HepG2 (cell line): Measurements from ENCODE around the gene AUTS2. TPM values are rescaled to one million over a fixed set of nuclear protein-coding genes. Genes with fewer than 3 reads are reported as not detected.

Experiments used
- ATAC-seq: fragments of 200-7000 bp; cut with Tn5 transposase; 3 replicates; pipeline ENCODE4 v1.9.1; 2020; ENCODE audit warnings: mild to moderate bottlenecking, moderate library complexity
- BruUV-seq: library from RNA; stranded (reverse); fragments of 400-500 nt; replicated peaks from 2 replicates; lab custom pipeline; 2021; lab: Mats Ljungman, UMichigan
- CTCF ChIA-PET: fragments of 300-600 bp; formaldehyde crosslinking; extraction: SDS; loops from one replicate; lab custom pipeline; 2021; ENCODE audit warnings: low total read pairs, inconsistent platforms, low intra/inter-chr PET ratio; lab: Yijun Ruan, JAX
- POLR2A ChIA-PET: fragments of 350-600 bp; sonication (Branson Sonifier 250); formaldehyde crosslinking; loops from one replicate; lab custom pipeline; 2020; ENCODE audit warnings: antibody characterized with exemption, inconsistent platforms; lab: Yijun Ruan, JAX
- DNase-seq: peaks from one replicate; pipeline ENCODE4 v3.0.0-alpha.2; 2015; ENCODE audit warnings: low spot score
- FAIRE-seq: peaks from 3 replicates; lab custom pipeline; 2011; peaks lifted over from hg19 to GRCh38; lab: Jason Lieb, UNC
- H2AFZ ChIP-seq: one replicate; pipeline ENCODE4 v1.6.1; 2011; ENCODE audit warnings: low read length, inconsistent platforms
- H3K27ac ChIP-seq: fragments of 300-600 bp; 3 replicates; pipeline ENCODE4 v1.8.0; 2011; ENCODE audit warnings: mixed run types, mild to moderate bottlenecking, mixed read lengths, low read length, inconsistent platforms; ENCODE audit not compliant: insufficient read depth; ENCODE audit errors: extremely low read length
- H3K27me3 ChIP-seq, 2 experiments: fragments of 200-600 bp in 1 of 2; 2 replicates in 1 of 2; 3 replicates in 1 of 2; pipeline versions ENCODE4 v1.6.0 to v1.8.0; 2011; ENCODE audit warnings: low read length in 2 of 2, mild to moderate bottlenecking in 2 of 2, moderate library complexity in 2 of 2, inconsistent platforms in 1 of 2; ENCODE audit not compliant: insufficient read depth in 2 of 2, control insufficient read depth in 1 of 2
- H3K36me3 ChIP-seq, 2 experiments: fragments of 200-600 bp in 1 of 2; replicated peaks in 1 of 2; 2 replicates in 1 of 2; 3 replicates in 1 of 2; pipeline versions ENCODE4 v1.5.1 to v1.8.0; 2011; ENCODE audit warnings: low read length in 2 of 2, inconsistent platforms in 1 of 2; ENCODE audit not compliant: insufficient read depth in 2 of 2, control insufficient read depth in 1 of 2
- H3K4me1 ChIP-seq: 2 replicates; pipeline ENCODE4 v1.5.1; 2012; ENCODE audit warnings: low read length, inconsistent platforms; ENCODE audit not compliant: insufficient read depth
- H3K4me2 ChIP-seq: 2 replicates; pipeline ENCODE4 v1.6.0; 2011; ENCODE audit warnings: low read depth, low read length, inconsistent platforms
- H3K4me3 ChIP-seq, 3 experiments: fragments of 200-600 bp in 1 of 3; sonication (generic), shearing (Covaris generic) in 1 of 3; replicated peaks in 1 of 3; 2 replicates each; pipeline ENCODE4 v1.5.1; 2011 to 2016; ENCODE audit warnings: low read length in 3 of 3, inconsistent platforms in 2 of 3, low read depth in 2 of 3, mild to moderate bottlenecking in 2 of 3, control low read depth in 1 of 3, mixed read lengths in 1 of 3; ENCODE audit not compliant: insufficient read depth in 1 of 3
- H3K79me2 ChIP-seq: one replicate; pipeline ENCODE4 v1.6.1; 2011; ENCODE audit warnings: low read length, inconsistent platforms; ENCODE audit not compliant: insufficient read depth
- H3K9ac ChIP-seq: 2 replicates; pipeline ENCODE4 v1.6.0; 2011; ENCODE audit warnings: mild to moderate bottlenecking, low read depth, low read length, inconsistent platforms; ENCODE audit not compliant: insufficient read depth
- H3K9me3 ChIP-seq: 2 replicates; pipeline ENCODE4 v1.5.1; 2012; ENCODE audit warnings: mild to moderate bottlenecking, low read length
- H4K20me1 ChIP-seq: 2 replicates; pipeline ENCODE4 v1.6.0; 2011; ENCODE audit warnings: inconsistent platforms, mild to moderate bottlenecking, low read length, moderate library complexity; ENCODE audit not compliant: insufficient read depth
- GPBP1L1 ChIP-seq: sonication (generic); formaldehyde crosslinking; IDR thresholded peaks from 2 replicates; pipeline ENCODE4 v1.5.0; 2020; ENCODE audit warnings: mild to moderate bottlenecking, missing genetic modification reagents
- ZNF367 ChIP-seq: sonication (generic); formaldehyde crosslinking; IDR thresholded peaks from 2 replicates; pipeline ENCODE4 v1.4.0; 2020; ENCODE audit warnings: missing genetic modification reagents, borderline replicate concordance
- WGBS: methylation state at CpG from one replicate; pipeline ENCODE4 v1.1.6; 2017; ENCODE audit warnings: low lambda C conversion rate; 5-methylcytosine and 5-hydroxymethylcytosine counted together
- in situ Hi-C: cut with HindIII; loops from 2 replicates; pipeline ENCODE4 v1.10.0; 2017; ENCODE audit warnings: low pct_unique_long_range_greater_than_20kb; ENCODE audit not compliant: extremely low pct_ligation_motif_present
- intact Hi-C: fragments of 100-400 bp; cut with micrococcal nuclease; formaldehyde crosslinking; loops from one replicate; pipeline ENCODE4 v1.10.0; 2022; ENCODE audit not compliant: unreplicated experiment
- polyA plus RNA-seq, 8 experiments: library from polyadenylated mRNA; depleted of rRNA in 3 of 8; stranded (reverse) in 7 of 8; unstranded in 1 of 8; fragments of >200 nt; fragmentation: Illumina TruSeq in 4 of 8; extraction: Trizol in 4 of 8; gene quantifications; 2 replicates each; pipeline versions ENCODE4 v1.2.1 to v1.2.3, GENCODE V29; 2011 to 2016; ENCODE audit warnings: low read depth in 4 of 8, missing spikeins in 1 of 8, mixed read lengths in 1 of 8; ENCODE audit not compliant: insufficient read depth in 1 of 8
- total RNA-seq, 5 experiments: library from RNA; depleted of rRNA; stranded (reverse); fragments of >200 nt; fragmentation: Illumina TruSeq; extraction: Trizol; gene quantifications; 2 replicates each; pipeline ENCODE4 v1.2.3, GENCODE V29; 2016; ENCODE audit warnings: low read depth in 1 of 5
- TF ChIP-seq, protein P1 (sequence below): IDR thresholded peaks from 2 replicates; pipeline ENCODE4 v1.6.1; 2016

The AUTS2 gene
- total and polyA plus RNA-seq, 2 of the 13 experiments (the other 11 are each of a cell fraction or from before 2014, with no cell fraction given), result 0.38 TPM; not detected in 1

GRCh38 chr7:70268179-70268578 lies 669.9 kb downstream of the AUTS2 start:
- ATAC-seq (no peak), DNase-seq (no peak), FAIRE-seq (no peak)
- in situ Hi-C loops, result no loop called here
- no peaks in the 10 kb centered on the region for H3K4me1 ChIP-seq
- TF ChIP-seq, protein P1, sequence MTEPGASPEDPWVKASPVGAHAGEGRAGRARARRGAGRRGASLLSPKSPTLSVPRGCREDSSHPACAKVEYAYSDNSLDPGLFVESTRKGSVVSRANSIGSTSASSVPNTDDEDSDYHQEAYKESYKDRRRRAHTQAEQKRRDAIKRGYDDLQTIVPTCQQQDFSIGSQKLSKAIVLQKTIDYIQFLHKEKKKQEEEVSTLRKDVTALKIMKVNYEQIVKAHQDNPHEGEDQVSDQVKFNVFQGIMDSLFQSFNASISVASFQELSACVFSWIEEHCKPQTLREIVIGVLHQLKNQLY (CRISPR knock-in tag), result no peak
- TF ChIP-seq, all 625 proteins: peak for 0
- H3K4me3 ChIP-seq, result no peak overlapping the region
- CTCF ChIA-PET, result no interaction called here
- H3K9me3 ChIP-seq, result no peaks in the 10 kb centered on the region
- H3K36me3 ChIP-seq, result no peaks in the 10 kb centered on the region
- no peak overlapping the region for H3K27ac ChIP-seq
- no peaks in the 10 kb centered on the region for H3K27me3 ChIP-seq
- H2AFZ ChIP-seq, result no peak overlapping the region
- H4K20me1 ChIP-seq, result no peaks in the 10 kb centered on the region
- 0% methylated on average over 2 of the region's 2 CpGs for WGBS
- no peak overlapping the region for H3K9ac ChIP-seq
- no peaks in the 10 kb centered on the region for H3K79me2 ChIP-seq
- no peak overlapping the region for H3K4me2 ChIP-seq
- BruUV-seq, result no TSS peak
- intact Hi-C loops, result no loop called here
- POLR2A ChIA-PET, result no interaction called here

DNA sequence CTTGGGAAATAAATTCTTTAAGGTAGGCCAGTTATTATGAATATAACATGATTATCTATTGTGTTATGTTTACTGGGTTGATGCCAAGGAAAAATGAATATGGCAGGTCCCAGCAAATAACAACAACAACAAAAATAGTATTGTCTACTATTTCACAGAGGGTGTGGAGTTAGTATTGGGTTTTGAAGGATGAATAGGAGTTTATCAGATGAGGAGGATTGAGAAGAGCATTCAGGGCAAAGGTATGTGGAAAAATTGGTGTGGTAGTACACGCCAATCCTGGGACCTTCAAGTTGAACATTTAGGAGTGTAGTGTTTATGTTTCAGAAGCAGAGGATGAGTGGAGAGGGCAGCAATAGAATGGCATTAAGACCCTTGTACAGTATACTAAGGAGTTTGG lies 671.9 kb downstream of the AUTS2 start:
- FAIRE-seq, result no peak

More for the DNA sequence above, 671.9 kb downstream of the AUTS2 start:
- CTCF ChIA-PET, result no interaction called here
- Histone ChIP-seq H3K27me3 (no peaks in the 10 kb centered on the region), H3K9ac (no peak overlapping the region), H3K4me2 (no peak overlapping the region), H3K36me3 (no peaks in the 10 kb centered on the region), H3K79me2 (no peaks in the 10 kb centered on the region), H2AFZ (no peak overlapping the region), H3K27ac (no peak overlapping the region), H3K4me3 (no peak overlapping the region), H3K9me3 (no peaks in the 10 kb centered on the region), H3K4me1 (no peaks in the 10 kb centered on the region), H4K20me1 (no peaks in the 10 kb centered on the region)
- TF ChIP-seq GPBP1L1 (CRISPR knock-in tag), result no peak
- no peak for TF ChIP-seq ZNF367 (CRISPR knock-in tag)
- ATAC-seq, result no peak
- WGBS, result 3% methylated on average over 1 of the region's 1 CpG
- in situ Hi-C loops (no loop called here), intact Hi-C loops (no loop called here)
- POLR2A ChIA-PET, result no interaction called here
- BruUV-seq, result no TSS peak
- DNase-seq, result no peak
